GM08714 (cell line): Measurements from ENCODE around the gene MAPK8IP2.
A peak's percentile ranks its signal among the peaks of the same experiment; 100 is the strongest.
"Not testable (repeated sequence)": the region's sequence is repeated elsewhere in the genome, so short reads cannot be mapped to it uniquely, and the experiment has no call there.

ENCODE experiments used
- H3K4me3 ChIP-seq: fragments of 200-500 bp; sonication (Bioruptor generic); 2 replicates; pipeline ENCODE4 v1.5.1; 2014; ENCODE audit warnings: mild to moderate bottlenecking, low read length, inconsistent platforms
- ZNF274 ChIP-seq: IDR thresholded peaks from 2 replicates; pipeline ENCODE4 v1.6.1; 2012; ENCODE audit warnings: mild to moderate bottlenecking, low read depth, low read length

MAPK8IP2 gene

GRCh38 chr22:50624347-50625130 lies 23.9 kb downstream of the MAPK8IP2 start:
- no peak for TF ChIP-seq ZNF274
- H3K4me3 ChIP-seq = no peak overlapping the region

- no peak for TF ChIP-seq ZNF274
- no peak overlapping the region for H3K4me3 ChIP-seq
Observed at GRCh38 chr22:50625131-50625567, 24.6 kb downstream of the MAPK8IP2 start.

- TF ChIP-seq ZNF274 = no peak
- H3K4me3 ChIP-seq = no peak overlapping the region
Observed at GRCh38 chr22:50625568-50626313, 25.1 kb downstream of the MAPK8IP2 start.

- no peak overlapping the region for H3K4me3 ChIP-seq
- TF ChIP-seq ZNF274 = no peak
Observed at GRCh38 chr22:50626314-50626849, 25.8 kb downstream of the MAPK8IP2 start.

- no peak for TF ChIP-seq ZNF274
- H3K4me3 ChIP-seq = peak overlapping the region; percentile 83
Observed at GRCh38 chr22:50626850-50627641, 26.5 kb downstream of the MAPK8IP2 start.

GRCh38 chr22:50627642-50628542 lies 27.3 kb downstream of the MAPK8IP2 start, which contains the start of gene ARSA:
Gene ARSA, minus strand, starts transcription at chr22:50628152. Its CDS starts 373 bp downstream, at chr22:50627779.
- H3K4me3 ChIP-seq = peak within 1 kb of the TSS; percentile 83
- TF ChIP-seq ZNF274 = no peak

- peak overlapping the region; percentile 78 for H3K4me3 ChIP-seq
- TF ChIP-seq ZNF274 = no peak
Observed at GRCh38 chr22:50628543-50629134, 28.0 kb downstream of the MAPK8IP2 start.

- no peak for TF ChIP-seq ZNF274
- H3K4me3 ChIP-seq = no peak overlapping the region
Observed at GRCh38 chr22:50630376-50630775, 29.8 kb downstream of the MAPK8IP2 start.

- TF ChIP-seq ZNF274 = no peak
- H3K4me3 ChIP-seq = no peak overlapping the region
Observed at GRCh38 chr22:50633086-50633485, 32.5 kb downstream of the MAPK8IP2 start.

GRCh38 chr22:50633771-50634170 lies 33.2 kb downstream of the MAPK8IP2 start:
- no peak for TF ChIP-seq ZNF274

GRCh38 chr22:50635591-50635990 lies 35.0 kb downstream of the MAPK8IP2 start:
- H3K4me3 ChIP-seq = no peak overlapping the region
- TF ChIP-seq ZNF274 = no peak

More at GRCh38 chr22:50633771-50634170, 33.2 kb downstream of the MAPK8IP2 start:
- no peak overlapping the region for H3K4me3 ChIP-seq

- not testable (repeated sequence) for H3K4me3 ChIP-seq
Observed at GRCh38 chr22:50640296-50640695, 39.7 kb downstream of the MAPK8IP2 start.

- no peak overlapping the region for H3K4me3 ChIP-seq
- TF ChIP-seq ZNF274 = no peak
Observed at GRCh38 chr22:50640857-50641647, 40.5 kb downstream of the MAPK8IP2 start.
